Right renal cortex interstitium (tissue), 3 donors: ENCODE data around the gene POU3F2. TPM values are rescaled to one million over a fixed set of nuclear protein-coding genes. Genes with fewer than 3 reads are reported as not detected.

Experiments
- DNase-seq, 3 donors: peaks; one replicate each; pipeline ENCODE4 v3.0.0-alpha.2; 2013; ENCODE audit warnings: low read depth in 3 of 3, low spot score in 2 of 3
- polyA plus RNA-seq, 3 donors: library from polyadenylated mRNA; unstranded; fragments of 120-200 nt; gene quantifications; one replicate each; pipeline ENCODE4 v1.2.1, GENCODE V29; 2013; ENCODE audit not compliant: insufficient read length in 3 of 3

Gene POU3F2
- polyA plus RNA-seq, 3 donors = 0.08 to 0.10 (median 0.10) TPM

GRCh38 chr6:98842342-98843180, 8.2 kb downstream of the POU3F2 start:
- no peak for DNase-seq

DNA sequence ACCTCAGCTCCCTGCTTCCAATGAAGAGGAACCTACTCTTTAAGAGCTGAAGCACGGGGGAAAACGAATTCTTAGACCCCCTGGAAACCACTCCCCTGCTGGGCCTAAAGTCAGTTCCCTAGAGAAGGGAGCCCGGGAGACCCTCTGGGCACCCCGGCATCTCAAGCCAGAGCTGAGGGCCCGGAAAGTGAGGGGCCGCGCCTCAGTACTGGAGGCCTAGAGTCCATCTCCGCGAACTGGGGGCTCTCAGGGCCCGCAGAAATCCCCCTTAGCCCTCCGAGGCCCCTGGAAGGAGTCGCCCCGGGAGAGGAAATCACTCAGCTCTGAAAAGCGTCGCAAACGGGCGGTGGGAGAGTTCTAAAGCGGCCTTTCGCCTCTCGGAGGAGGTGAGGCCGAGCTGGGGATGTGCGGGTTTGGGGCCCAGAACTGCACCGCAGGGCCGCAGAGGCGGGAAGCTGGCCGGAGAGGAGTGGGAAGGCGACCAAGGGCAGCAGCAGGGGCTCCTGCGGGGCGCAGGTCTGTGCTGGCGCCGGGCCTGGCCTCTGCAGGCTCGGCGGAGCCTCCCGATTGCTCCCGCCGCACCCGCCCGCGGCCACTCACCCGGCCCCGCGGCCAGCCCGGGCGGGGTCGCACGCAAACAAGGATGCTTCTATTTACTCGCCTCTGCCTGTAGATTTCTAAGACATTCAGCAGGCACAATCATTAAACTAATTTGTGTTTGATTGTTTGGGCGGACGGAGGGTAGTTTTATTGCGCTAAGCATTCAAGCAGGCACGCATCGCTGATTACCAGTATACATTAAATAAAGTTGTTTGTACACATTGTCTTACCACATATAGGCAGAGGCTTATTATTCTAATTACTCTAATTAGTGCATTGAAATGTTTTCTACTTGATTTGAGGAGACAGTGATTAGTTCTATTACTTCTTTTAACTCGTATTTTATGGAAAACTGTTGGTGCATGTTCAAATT, 9.2 kb downstream of the POU3F2 start:
- no peak for DNase-seq

- no peak for DNase-seq
Measured at GRCh38 chr6:98844244-98845210, 10.2 kb downstream of the POU3F2 start.

DNA sequence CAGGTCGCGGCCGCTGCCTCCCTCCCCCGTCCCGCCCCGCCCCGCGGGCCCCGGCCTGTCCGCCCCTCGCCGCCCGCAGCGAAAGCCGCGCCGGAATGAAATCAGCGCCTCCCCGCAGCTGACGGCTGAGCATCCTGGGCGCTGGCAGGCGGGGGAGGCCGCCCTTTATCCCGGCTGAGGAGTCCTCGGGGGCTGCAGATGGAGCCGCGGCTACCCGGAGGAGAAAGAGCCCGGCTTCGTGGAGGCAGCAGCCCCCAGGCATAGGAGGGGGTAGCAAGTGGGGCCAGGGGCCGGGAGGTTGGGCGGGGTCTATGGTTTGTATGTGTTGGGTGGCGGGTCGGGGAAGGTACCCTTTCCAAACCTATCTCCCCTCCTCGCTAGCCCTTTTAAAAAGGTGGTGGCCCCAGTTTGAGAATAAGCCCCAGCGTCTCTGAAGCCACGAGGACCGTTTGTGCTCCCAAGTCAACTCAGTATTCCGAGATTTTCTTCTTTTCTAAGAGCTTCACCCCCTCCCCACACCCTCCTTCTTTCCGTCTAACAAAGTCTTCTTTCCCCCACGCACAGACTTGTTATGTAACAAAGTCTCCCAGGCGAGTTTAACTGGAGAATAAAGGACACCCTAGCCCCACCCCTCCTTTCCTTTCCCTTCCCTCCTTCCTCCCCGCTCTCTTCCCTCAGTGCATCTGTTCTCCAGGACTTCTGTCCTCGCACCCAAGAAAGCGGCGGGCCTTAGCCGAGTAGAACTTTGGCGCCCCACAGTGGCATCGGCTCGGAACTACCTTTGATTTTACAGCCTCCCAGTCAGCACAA, 11.0 kb downstream of the POU3F2 start:
- peak in 2 of 3 donors; percentile 65 to 72 for DNase-seq

- no peak for DNase-seq
Measured at GRCh38 chr6:98846021-98846380, 11.6 kb downstream of the POU3F2 start.

- no peak for DNase-seq
Measured at GRCh38 chr6:98847416-98847778, 13.0 kb downstream of the POU3F2 start.

DNA sequence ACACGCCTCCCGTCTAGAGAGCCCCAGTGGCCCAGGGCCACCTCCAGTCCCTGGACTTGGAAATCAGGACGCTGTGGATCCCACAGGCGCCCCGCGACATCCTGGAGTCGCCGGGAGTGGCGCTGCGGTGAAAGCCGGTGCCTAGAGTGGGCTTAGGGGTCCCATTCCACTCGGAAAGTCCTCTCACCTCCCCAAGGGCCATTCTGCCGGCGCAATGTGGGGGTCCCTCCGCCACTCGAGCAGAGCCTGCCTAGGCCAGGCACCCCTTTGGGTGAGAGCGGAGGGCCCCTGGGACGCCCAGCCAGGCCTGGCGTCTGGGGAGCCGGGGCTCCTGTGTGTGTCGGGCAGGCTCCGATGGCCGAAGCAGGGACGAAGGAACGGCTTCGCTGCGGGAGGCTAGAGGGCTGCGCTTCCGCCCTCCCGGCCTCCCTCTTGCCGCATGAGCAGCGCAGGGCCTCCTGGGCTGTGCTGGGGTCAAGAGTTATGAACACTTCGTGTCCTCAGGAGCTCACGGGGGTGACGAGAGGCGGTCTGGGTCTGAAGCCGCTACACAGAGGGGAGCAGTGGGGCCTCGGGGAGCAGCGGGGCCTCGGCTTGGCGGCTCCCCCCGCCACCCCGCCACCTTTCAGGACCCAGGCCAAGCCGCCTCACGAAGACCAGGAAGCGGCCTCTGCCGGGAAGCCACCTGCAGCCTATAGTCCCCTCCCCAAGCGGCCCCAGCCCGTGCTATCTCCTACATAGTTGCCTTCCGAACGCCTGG, 13.6 kb downstream of the POU3F2 start:
- DNase-seq = no peak

- DNase-seq = no peak
Measured at GRCh38 chr6:98848539-98849242, 14.3 kb downstream of the POU3F2 start.

DNA sequence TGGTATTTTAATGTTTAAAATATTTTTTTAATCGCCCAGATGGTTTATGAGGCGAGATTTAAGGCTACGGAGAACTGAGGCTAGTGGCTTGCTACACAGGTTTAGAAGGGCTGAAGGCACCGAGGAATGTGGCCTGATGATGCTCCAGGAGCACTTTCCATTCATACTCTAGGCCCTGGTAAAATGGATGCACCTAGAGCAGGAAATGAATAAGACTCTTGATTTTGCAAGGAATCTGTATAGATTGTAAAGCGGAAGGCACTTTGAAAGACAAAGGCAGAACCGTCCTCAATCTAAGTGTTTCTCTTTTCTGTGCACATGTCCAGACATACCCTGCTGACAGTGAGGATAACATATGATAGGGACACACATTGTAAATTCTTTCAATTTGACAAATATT, 30.1 kb downstream of the POU3F2 start:
- no peak for DNase-seq

DNA sequence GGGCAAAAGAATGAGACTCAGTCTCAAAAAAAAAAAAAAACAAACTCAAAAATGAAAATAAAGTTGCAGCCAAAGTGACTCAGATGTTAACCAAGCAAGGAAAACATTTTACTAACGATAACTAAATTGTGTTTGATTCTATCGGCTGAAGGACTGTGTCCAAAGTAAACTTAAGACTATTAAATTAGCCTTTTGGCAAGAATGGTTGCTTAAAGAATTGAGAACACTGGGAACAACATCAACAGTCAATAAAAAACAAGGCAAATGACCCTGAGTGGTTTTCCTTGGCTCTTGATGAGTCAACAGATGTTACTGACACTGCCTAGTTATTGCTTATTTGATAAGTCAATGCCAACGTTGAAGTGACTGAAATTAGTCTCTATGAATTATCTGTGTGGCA, 36.7 kb downstream of the POU3F2 start:
- DNase-seq = no peak

DNA sequence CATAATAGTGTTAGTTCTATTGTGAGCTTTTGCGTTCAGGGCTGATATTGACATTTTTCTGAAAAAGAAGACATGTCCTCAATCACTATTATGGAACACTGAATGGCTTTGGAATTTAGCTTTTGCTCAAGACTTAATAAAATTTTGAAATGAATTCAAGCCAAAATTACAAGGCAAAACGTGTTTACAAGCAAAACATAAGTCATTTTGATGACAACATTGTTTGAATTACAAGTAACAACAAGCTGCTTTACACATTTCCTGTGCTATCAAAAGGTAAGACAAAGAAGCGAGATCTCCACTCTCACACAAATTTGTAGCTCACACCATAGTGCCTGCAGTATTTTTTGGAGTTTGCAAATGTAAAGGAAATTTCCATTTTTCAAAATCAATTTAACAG, 37.4 kb downstream of the POU3F2 start:
- DNase-seq = no peak

DNA sequence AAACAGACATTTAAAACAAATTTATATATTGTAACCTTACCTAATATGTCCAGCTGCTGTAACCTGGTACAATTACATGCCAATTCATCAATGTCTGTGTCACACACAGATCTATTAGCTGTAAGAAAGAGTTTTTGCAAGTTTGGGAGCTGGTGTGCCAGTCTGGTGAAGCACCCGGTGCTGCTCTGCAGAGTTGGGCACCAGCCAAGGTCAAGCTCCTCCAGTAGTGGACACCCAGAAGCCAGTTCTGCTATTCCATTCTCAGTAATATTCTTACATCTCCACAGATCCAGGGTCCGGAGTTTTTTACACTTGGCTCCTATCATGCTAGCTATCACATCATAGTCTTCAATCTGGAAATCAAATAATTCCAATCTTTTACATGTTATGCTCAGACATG, 41.0 kb downstream of the POU3F2 start:
- DNase-seq = no peak

DNA sequence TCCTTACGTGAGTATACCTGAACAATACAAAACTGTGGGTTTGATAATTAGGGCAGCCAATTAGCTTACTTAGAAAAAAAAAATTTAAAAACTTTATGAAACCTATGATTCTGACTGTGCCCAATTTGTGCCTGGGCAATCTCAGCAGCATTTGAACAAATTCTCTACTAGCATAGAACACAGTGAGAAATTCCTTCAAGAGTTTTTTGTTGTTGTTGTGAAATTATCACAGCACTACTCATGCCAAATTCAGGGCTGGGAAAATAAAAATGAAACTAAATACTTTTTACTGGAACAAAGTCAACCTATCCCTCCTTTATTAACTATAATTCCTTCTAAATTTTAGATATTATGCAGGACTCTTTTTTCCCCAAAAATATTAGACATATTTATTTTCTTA, 42.9 kb downstream of the POU3F2 start:
- DNase-seq = no peak

DNA sequence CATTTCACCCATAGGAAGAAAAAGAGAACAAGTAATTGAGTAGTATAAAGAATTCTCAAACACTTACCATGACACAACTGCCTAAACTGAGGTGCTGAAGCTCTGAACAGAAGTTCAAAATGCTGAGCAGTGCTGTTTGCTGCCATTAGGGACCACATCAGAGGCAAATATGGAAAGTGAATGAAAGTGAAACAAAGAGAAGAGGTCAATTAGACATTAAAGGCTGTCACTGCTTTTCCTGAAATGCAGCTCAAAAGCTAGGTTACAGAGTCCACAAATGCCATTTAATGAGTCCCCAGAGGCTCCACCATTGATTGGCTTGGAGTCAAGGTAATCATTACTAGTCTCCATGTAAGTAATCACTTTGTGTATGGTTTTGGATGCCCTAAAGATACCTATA, 46.1 kb downstream of the POU3F2 start:
- no peak for DNase-seq

DNA sequence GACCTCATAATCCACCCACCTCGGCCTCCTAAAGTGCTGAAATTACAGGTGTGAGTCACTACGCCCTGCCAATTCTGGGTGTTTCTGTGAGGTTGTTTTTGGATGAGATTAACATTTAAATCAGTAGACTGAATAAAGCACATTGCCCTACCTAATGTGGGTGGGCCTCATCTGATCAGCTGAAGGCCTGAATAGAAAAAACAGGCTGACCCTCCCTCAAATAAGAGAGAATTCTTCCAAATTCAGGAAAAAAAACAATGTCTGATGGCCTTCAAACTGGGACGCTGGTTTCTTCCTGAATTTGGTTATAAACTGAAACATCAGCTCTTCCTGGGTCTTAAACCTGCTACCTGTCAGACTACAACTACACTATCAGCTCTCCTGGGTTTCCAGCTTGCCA, 51.0 kb downstream of the POU3F2 start:
- DNase-seq = no peak

- DNase-seq = no peak
Measured at GRCh38 chr6:98887650-98888049, 53.3 kb downstream of the POU3F2 start.
